GM12892 (cell line): Measurements from ENCODE around the gene RAB14.

Source experiments
- POLR2A ChIP-seq: IDR thresholded peaks from 2 replicates; pipeline ENCODE4 v1.6.1; 2011; ENCODE audit warnings: low read depth, low read length, control low read depth
- POLR2AphosphoS5 ChIP-seq: IDR thresholded peaks from 2 replicates; pipeline ENCODE4 v1.6.1; 2011; ENCODE audit warnings: low read depth, low read length, control low read depth

DNA sequence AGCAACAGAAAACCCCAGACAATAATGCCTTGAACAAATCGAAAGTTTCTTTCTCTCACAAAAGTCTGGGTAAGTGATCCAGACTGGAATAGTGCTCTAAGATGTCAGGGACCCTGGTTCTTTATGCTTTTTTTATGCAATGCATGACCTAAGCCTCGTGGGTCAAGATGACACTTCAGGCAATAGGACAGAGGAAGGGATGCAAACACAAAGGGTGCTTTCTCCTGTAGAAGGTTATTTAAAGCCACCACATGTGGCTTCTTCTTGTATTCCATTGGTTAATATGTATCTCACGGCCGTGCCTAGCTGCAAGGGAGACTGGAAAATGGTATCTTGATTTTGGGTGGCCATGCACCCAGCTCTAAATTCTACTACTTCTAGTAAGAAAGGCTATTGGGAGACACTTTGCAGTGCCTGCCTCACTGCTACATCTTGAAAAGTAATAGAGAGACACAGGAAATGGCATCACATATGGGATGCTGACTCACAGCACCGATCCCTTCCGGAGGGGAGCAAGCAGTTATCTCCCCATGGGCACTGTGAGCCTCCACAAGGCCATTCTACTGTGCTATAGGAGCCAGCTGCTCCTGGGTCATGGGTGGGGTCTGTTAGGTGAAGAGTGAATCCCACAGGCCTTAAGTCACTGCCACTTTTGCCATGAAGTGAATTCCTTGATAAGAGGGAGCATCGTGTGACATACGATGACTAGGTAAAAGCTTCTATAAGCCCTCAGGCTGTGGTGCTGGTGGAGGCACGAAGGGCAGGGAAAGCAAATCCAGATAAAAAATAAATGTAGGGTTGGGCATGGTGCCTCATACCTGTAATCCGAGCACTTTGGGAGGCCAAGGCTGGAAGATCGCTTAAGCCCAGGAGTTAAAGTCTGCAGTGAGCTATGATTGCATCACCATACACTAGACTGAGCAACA is 32.5 kb upstream of the RAB14 start:
- TF ChIP-seq POLR2A (no peak), POLR2AphosphoS5 (no peak)
